ENCODE measurements around the gene MTHFD1. TPM values are rescaled to one million over a fixed set of nuclear protein-coding genes. Genes with fewer than 3 reads are reported as not detected.

MTHFD1 gene
- total RNA-seq, 4 donors from 2014 or later: 33.3 to 39.9 (median 35.8) TPM

DNA sequence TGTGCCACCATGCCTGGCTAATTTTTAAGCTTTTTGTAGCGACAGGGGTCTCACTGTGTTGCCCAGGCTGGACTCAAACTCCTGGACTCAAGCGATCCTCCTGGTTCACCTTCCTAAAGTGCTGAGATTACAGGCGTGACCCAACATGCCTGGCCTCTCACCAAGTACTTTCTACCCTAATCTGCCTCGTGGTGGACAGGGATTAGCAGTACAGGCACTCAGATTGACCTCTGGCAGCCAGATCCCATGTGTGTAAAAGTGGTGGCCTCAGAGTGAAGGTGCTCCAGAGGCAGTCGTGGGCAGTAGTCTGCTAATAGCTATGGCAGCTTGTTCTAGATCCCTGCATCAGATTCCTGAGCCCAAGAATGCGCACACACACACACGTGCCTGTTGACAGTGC is 30.9 kb downstream of the MTHFD1 start:
- no peak for DNase-seq (ENCODE audit: extremely low spot score)
- Histone ChIP-seq H3K27ac (replicated peaks in 1 of 4) (no peak overlapping the region), H3K9me3 (no peaks in the 10 kb centered on the region), H3K4me3 (no peak overlapping the region), H3K36me3 (peaks cover 43 to 91% (median 60%) of the 10 kb centered on the region in 4 donors), H3K27me3 (no peaks in the 10 kb centered on the region), H3K4me1 (no peaks in the 10 kb centered on the region)
- intact Hi-C loops (cut with DNase I): no loop called here
- WGBS: 89% methylated on average over 5 of the region's 7 CpGs
- TF ChIP-seq, protein P1, sequence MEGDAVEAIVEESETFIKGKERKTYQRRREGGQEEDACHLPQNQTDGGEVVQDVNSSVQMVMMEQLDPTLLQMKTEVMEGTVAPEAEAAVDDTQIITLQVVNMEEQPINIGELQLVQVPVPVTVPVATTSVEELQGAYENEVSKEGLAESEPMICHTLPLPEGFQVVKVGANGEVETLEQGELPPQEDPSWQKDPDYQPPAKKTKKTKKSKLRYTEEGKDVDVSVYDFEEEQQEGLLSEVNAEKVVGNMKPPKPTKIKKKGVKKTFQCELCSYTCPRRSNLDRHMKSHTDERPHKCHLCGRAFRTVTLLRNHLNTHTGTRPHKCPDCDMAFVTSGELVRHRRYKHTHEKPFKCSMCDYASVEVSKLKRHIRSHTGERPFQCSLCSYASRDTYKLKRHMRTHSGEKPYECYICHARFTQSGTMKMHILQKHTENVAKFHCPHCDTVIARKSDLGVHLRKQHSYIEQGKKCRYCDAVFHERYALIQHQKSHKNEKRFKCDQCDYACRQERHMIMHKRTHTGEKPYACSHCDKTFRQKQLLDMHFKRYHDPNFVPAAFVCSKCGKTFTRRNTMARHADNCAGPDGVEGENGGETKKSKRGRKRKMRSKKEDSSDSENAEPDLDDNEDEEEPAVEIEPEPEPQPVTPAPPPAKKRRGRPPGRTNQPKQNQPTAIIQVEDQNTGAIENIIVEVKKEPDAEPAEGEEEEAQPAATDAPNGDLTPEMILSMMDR (IDR thresholded peaks at IDR 0.05): no peak
- TF ChIP-seq POLR2AphosphoS5 (IDR thresholded peaks at IDR 0.05): no peak
- TF ChIP-seq POLR2A (IDR thresholded peaks at IDR 0.05; ENCODE audit: low read depth): no peak
- no peak for TF ChIP-seq EP300 (IDR thresholded peaks at IDR 0.05)

DNA sequence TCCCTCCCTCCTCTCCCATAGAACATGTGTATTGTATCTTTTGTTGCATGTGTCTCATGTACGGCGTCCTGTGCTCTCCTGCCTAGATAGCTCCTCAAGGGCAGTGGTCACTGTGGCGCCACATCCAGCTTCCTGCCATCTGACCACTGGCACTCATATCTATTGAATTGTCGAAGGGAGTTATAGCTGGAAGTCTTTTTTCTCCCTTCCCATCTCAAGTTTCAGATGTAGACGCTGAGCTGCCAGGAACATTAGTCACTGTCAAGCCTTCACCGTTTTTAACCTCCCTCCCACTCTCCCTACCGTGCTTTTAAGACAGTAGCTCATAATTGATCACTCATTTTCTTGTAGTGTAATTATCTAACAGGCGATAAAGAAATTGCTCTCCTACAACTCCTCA is 33.0 kb downstream of the MTHFD1 start:
- intact Hi-C loops (cut with DNase I): no loop called here
- Histone ChIP-seq H3K27me3 (no peaks in the 10 kb centered on the region), H3K4me3 (no peak overlapping the region), H3K36me3 (peaks cover 39 to 94% (median 60%) of the 10 kb centered on the region in 4 donors), H3K27ac (replicated peaks in 1 of 4) (no peak overlapping the region), H3K9me3 (no peaks in the 10 kb centered on the region), H3K4me1 (no peaks in the 10 kb centered on the region)
- 74% methylated on average over 8 of the region's 8 CpGs for WGBS
- DNase-seq (ENCODE audit: extremely low spot score): no peak
- TF ChIP-seq POLR2A (IDR thresholded peaks at IDR 0.05; ENCODE audit: low read depth) (no peak), EP300 (IDR thresholded peaks at IDR 0.05) (no peak), POLR2AphosphoS5 (IDR thresholded peaks at IDR 0.05) (no peak)

DNA sequence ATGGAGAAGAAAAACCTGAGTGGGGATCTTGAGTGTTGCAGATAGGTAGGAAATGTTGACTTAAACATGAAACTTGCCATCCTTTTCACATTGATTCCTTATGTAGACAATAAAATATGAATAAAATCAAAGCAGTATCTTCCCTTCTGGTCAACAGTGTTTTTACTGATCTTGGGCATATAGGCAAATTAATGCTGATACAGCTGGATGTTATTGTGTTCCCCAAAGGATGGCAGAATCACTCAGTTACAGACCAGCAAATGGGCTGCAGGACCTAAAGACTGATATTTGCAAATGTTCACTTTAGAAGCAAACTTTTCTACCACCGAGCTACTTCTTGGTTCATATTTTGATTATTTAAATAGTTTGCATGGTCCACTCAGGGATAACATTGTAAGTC is 33.9 kb downstream of the MTHFD1 start:
- 96% methylated on average over 1 of the region's 1 CpG for WGBS
- TF ChIP-seq POLR2AphosphoS5 (IDR thresholded peaks at IDR 0.05) (no peak), EP300 (IDR thresholded peaks at IDR 0.05) (no peak)
- TF ChIP-seq, protein P1 (IDR thresholded peaks at IDR 0.05): no peak
- Histone ChIP-seq H3K27ac (replicated peaks in 1 of 4) (no peak overlapping the region), H3K36me3 (peaks cover 37 to 94% (median 60%) of the 10 kb centered on the region in 4 donors), H3K9me3 (no peaks in the 10 kb centered on the region), H3K27me3 (no peaks in the 10 kb centered on the region), H3K4me3 (no peak overlapping the region), H3K4me1 (no peaks in the 10 kb centered on the region)
- intact Hi-C loops (cut with DNase I): no loop called here
- no peak for DNase-seq (ENCODE audit: extremely low spot score)

DNA sequence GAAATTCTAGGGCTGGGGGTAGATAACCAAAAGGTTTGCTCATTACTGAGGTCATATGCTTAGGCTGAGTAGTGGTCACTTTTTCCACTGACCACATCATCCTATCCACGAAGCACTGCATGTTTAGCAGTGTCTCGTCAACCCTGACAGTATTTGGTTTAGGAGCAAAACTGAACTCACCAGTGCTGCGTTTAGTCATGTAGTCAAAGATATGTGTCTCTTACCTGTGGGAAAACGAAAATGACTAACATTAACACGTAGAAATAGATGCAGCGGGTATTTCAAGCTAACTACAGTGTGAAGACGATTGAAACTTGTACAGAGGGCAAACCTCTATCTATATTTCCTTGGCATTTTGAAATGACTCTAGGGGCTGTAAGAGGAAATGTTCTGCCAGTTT is 34.6 kb downstream of the MTHFD1 start:
- Histone ChIP-seq H3K9me3 (no peaks in the 10 kb centered on the region), H3K36me3 (peaks cover 37 to 94% (median 60%) of the 10 kb centered on the region in 4 donors), H3K27ac (replicated peaks in 1 of 4) (no peak overlapping the region), H3K27me3 (no peaks in the 10 kb centered on the region), H3K4me3 (no peak overlapping the region), H3K4me1 (no peaks in the 10 kb centered on the region)
- TF ChIP-seq EP300 (IDR thresholded peaks at IDR 0.05): no peak
- no peak for TF ChIP-seq POLR2A (IDR thresholded peaks at IDR 0.05; ENCODE audit: low read depth)
- no peak for TF ChIP-seq POLR2AphosphoS5 (IDR thresholded peaks at IDR 0.05)
- TF ChIP-seq, protein P1 (IDR thresholded peaks at IDR 0.05): no peak
- DNase-seq (ENCODE audit: extremely low spot score): no peak
- 84% methylated on average over 7 of the region's 7 CpGs for WGBS
- intact Hi-C loops (cut with DNase I): no loop called here

DNA sequence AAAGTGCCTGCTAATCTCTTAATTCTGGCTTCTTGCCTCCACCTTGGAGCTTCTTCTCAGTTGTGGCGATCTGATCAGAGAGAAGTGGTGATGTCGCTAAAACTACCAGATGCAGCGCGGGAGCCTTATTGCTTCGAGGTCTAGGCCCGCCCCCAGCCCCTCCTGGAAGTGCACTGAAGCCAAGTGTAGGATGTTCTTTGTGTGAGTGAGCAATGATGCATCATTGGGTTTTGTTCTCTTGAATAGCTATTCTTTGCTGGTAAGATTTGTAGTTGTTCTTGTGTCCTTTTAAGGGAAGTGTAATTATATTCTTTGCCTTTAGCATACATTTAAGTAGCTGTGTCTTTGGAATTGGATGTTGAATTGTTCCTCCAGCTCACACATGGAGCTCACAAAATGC is 35.8 kb downstream of the MTHFD1 start:
- no peaks in the 10 kb centered on the region for H3K4me1 ChIP-seq
- TF ChIP-seq, protein P1 (IDR thresholded peaks at IDR 0.05): no peak
- TF ChIP-seq POLR2A (IDR thresholded peaks at IDR 0.05; ENCODE audit: low read depth): no peak
- TF ChIP-seq POLR2AphosphoS5 (IDR thresholded peaks at IDR 0.05): no peak
- TF ChIP-seq EP300 (IDR thresholded peaks at IDR 0.05): no peak
- no peak overlapping the region for H3K27ac ChIP-seq (replicated peaks in 1 of 4)
- WGBS: 98% methylated on average over 6 of the region's 6 CpGs
- peaks cover 27 to 94% (median 62%) of the 10 kb centered on the region in 4 donors for H3K36me3 ChIP-seq
- no peaks in the 10 kb centered on the region for H3K9me3 ChIP-seq
- intact Hi-C loops (cut with DNase I): no loop called here
- no peaks in the 10 kb centered on the region for H3K27me3 ChIP-seq
- DNase-seq (ENCODE audit: extremely low spot score): no peak
- H3K4me3 ChIP-seq: no peak overlapping the region
